Ishikawa (cell line): ENCODE measurements around the gene MUC2.

Experiments
- CEBPB ChIP-seq: IDR thresholded peaks from 2 replicates; pipeline ENCODE4 v1.6.1; 2012
- CREB1 ChIP-seq: IDR thresholded peaks from 2 replicates; pipeline ENCODE4 v1.6.1; 2012; ENCODE audit warnings: low read depth
- EGR1 ChIP-seq: IDR thresholded peaks from 2 replicates; pipeline ENCODE4 v1.6.1; 2012
- EP300 ChIP-seq: IDR thresholded peaks from 2 replicates; pipeline ENCODE4 v1.6.1; 2012; ENCODE audit warnings: borderline replicate concordance
- FOXM1 ChIP-seq: IDR thresholded peaks from 2 replicates; pipeline ENCODE4 v1.6.1; 2012; ENCODE audit warnings: low read depth, borderline replicate concordance
- MAX ChIP-seq: IDR thresholded peaks from 2 replicates; pipeline ENCODE4 v1.6.1; 2012
- NFIC ChIP-seq: IDR thresholded peaks from 2 replicates; pipeline ENCODE4 v1.6.1; 2012
- RAD21 ChIP-seq: IDR thresholded peaks from 2 replicates; pipeline ENCODE4 v1.6.1; 2012; ENCODE audit warnings: low read depth
- REST ChIP-seq: IDR thresholded peaks from 2 replicates; pipeline ENCODE4 v1.6.1; 2012; ENCODE audit warnings: low read depth, mild to moderate bottlenecking
- TAF1 ChIP-seq: IDR thresholded peaks from 2 replicates; pipeline ENCODE4 v1.6.1; 2012; ENCODE audit warnings: low read depth, mild to moderate bottlenecking
- TCF12 ChIP-seq: IDR thresholded peaks from 2 replicates; pipeline ENCODE4 v1.6.1; 2012; ENCODE audit warnings: low read depth
- TEAD4 ChIP-seq: IDR thresholded peaks from 2 replicates; pipeline ENCODE4 v1.6.1; 2012
- USF1 ChIP-seq: IDR thresholded peaks from 2 replicates; pipeline ENCODE4 v1.6.1; 2012
- YY1 ChIP-seq: IDR thresholded peaks from 2 replicates; pipeline ENCODE4 v1.6.1; 2012; ENCODE audit warnings: low read depth
- ZBTB7A ChIP-seq: IDR thresholded peaks from 2 replicates; pipeline ENCODE4 v1.6.1; 2012; ENCODE audit warnings: low read depth

The MUC2 gene

GRCh38 chr11:1102221-1102971 lies 27.7 kb downstream of the MUC2 start:
- TF ChIP-seq EGR1: no peak
- no peak for TF ChIP-seq ZBTB7A
- TF ChIP-seq TEAD4: no peak
- no peak for TF ChIP-seq CEBPB
- TF ChIP-seq NFIC: no peak
- TF ChIP-seq EP300: no peak
- TF ChIP-seq TCF12: no peak
- TF ChIP-seq FOXM1: no peak
- no peak for TF ChIP-seq RAD21
- no peak for TF ChIP-seq REST
- no peak for TF ChIP-seq TAF1
- no peak for TF ChIP-seq USF1
- no peak for TF ChIP-seq MAX
- no peak for TF ChIP-seq YY1
- TF ChIP-seq CREB1: no peak

GRCh38 chr11:1102996-1103395 lies 28.3 kb downstream of the MUC2 start:
- TF ChIP-seq CEBPB (no peak), FOXM1 (no peak), CREB1 (no peak)

GRCh38 chr11:1103401-1104360 lies 29.0 kb downstream of the MUC2 start:
- TF ChIP-seq CREB1 (no peak), TAF1 (no peak)

- TF ChIP-seq USF1: no peak
- no peak for TF ChIP-seq TAF1
- no peak for TF ChIP-seq TCF12
- no peak for TF ChIP-seq EGR1
- TF ChIP-seq YY1: no peak
- TF ChIP-seq EP300: no peak
- no peak for TF ChIP-seq CREB1
- TF ChIP-seq CEBPB: no peak
- no peak for TF ChIP-seq TEAD4
- no peak for TF ChIP-seq ZBTB7A
- TF ChIP-seq RAD21: no peak
- TF ChIP-seq REST: no peak
- TF ChIP-seq MAX: no peak
Measured at GRCh38 chr11:1104411-1105182, 29.9 kb downstream of the MUC2 start.

GRCh38 chr11:1105183-1105565 lies 30.5 kb downstream of the MUC2 start:
- TF ChIP-seq NFIC (no peak), CEBPB (no peak), EP300 (no peak), TAF1 (no peak), YY1 (no peak), USF1 (no peak), ZBTB7A (no peak), RAD21 (no peak), MAX (no peak), CREB1 (no peak), TEAD4 (no peak), FOXM1 (no peak), TCF12 (no peak)
